ENCODE data around the gene PON2. TPM values are rescaled to one million over a fixed set of nuclear protein-coding genes. Genes with fewer than 3 reads are reported as not detected.
A peak's percentile ranks its signal among the peaks of the same experiment; 100 is the strongest.

The PON2 gene
- total and polyA plus RNA-seq, 2 of the 13 experiments (the other 11 are each of a cell fraction or from before 2014, with no cell fraction given): 202 to 217 TPM

DNA sequence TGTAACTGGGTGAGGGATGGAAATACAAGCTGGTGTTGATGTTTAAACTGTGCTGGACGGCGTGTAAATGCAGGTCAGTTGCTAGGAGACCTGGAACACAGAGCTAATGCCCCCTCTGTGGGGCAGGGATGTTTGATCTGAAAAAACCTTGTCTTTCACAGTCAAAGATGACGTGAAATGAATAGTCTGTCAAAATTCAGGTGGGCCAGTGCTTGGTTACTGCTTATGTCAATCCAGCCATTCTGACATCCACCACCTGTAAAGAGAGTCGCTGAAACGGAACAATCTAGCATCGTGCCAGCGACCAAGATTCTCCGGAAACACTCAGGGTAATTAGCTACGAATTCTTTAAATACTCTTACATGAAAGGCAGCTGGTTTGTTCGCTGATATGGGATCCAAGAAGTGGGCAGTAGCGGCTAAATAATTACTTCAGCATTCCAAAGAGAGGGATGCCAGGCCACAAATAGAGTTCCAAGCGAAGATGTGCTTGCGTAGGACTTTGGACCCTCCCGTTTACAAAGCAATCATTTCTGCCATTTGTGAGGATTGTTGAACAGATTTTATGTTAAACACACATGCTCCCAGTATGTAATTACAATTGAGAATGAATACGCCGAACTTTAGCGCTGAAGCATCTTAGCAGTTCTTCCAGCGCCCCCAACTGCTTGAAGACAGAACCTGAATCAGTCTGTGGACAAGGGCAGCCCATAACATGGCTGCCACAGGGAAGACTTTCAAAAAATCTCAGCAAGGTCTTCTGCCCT, 43.6 kb upstream of the PON2 start (continued):
- TF ChIP-seq, protein P1, sequence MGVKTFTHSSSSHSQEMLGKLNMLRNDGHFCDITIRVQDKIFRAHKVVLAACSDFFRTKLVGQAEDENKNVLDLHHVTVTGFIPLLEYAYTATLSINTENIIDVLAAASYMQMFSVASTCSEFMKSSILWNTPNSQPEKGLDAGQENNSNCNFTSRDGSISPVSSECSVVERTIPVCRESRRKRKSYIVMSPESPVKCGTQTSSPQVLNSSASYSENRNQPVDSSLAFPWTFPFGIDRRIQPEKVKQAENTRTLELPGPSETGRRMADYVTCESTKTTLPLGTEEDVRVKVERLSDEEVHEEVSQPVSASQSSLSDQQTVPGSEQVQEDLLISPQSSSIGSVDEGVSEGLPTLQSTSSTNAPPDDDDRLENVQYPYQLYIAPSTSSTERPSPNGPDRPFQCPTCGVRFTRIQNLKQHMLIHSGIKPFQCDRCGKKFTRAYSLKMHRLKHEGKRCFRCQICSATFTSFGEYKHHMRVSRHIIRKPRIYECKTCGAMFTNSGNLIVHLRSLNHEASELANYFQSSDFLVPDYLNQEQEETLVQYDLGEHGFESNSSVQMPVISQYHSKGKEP (CRISPR knock-in tag; IDR thresholded peaks at IDR 0.05): no peak
- TF ChIP-seq ZFYVE20 (CRISPR knock-in tag; IDR thresholded peaks at IDR 0.05; ENCODE audit: borderline replicate concordance, low read depth) (no peak), HOXA9 (CRISPR knock-in tag; IDR thresholded peaks at IDR 0.05; ENCODE audit: borderline replicate concordance) (no peak), BCL3 (CRISPR knock-in tag; IDR thresholded peaks at IDR 0.05) (0 out of 2 replicates have a peak, but pooled peaks have one; percentile 28), REST (IDR thresholded peaks at IDR 0.05; ENCODE audit: borderline replicate concordance in 1 of 2, low read depth in 1 of 2, low read length in 2 of 2) (no peak), ZNF724P (CRISPR knock-in tag; IDR thresholded peaks at IDR 0.05; ENCODE audit: borderline replicate concordance) (no peak), HOMEZ (CRISPR knock-in tag; IDR thresholded peaks at IDR 0.05; ENCODE audit: low read depth) (peak; percentile 40; the same call in 1 of the 2 replicates), HMGA1 (CRISPR knock-in tag; conservative IDR thresholded peaks at IDR 0.05) (no peak), TEAD2 (CRISPR knock-in tag; IDR thresholded peaks at IDR 0.05) (no peak), ZBTB14 (CRISPR knock-in tag; IDR thresholded peaks at IDR 0.05) (no peak), ZBTB37 (CRISPR knock-in tag; IDR thresholded peaks at IDR 0.05) (no peak)
- TF ChIP-seq, protein P2, sequence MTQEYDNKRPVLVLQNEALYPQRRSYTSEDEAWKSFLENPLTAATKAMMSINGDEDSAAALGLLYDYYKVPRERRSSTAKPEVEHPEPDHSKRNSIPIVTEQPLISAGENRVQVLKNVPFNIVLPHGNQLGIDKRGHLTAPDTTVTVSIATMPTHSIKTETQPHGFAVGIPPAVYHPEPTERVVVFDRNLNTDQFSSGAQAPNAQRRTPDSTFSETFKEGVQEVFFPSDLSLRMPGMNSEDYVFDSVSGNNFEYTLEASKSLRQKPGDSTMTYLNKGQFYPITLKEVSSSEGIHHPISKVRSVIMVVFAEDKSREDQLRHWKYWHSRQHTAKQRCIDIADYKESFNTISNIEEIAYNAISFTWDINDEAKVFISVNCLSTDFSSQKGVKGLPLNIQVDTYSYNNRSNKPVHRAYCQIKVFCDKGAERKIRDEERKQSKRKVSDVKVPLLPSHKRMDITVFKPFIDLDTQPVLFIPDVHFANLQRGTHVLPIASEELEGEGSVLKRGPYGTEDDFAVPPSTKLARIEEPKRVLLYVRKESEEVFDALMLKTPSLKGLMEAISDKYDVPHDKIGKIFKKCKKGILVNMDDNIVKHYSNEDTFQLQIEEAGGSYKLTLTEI (CRISPR knock-in tag; conservative IDR thresholded peaks at IDR 0.05): no peak

Data from HepG2 (cell line).